Mucosa of descending colon (tissue), 3 donors: ENCODE results near the gene FNDC3B. TPM values are rescaled to one million over a fixed set of nuclear protein-coding genes. Genes with fewer than 3 reads are reported as not detected.

Experiments
- ATAC-seq: fragments of 200-7000 bp; cut with Tn5 transposase; one replicate; pipeline ENCODE4 v1.9.1; 2020; ENCODE audit warnings: mild to moderate bottlenecking, moderate library complexity
- DNase-seq, 3 donors: peaks; one replicate each; pipeline ENCODE4 v3.0.0-alpha.2; 2020
- H3K36me3 ChIP-seq: fragments of 200-600 bp; one replicate; pipeline ENCODE4 v1.8.0; 2021; ENCODE audit warnings: low read depth, mild to moderate bottlenecking
- H3K4me1 ChIP-seq: fragments of 200-600 bp; one replicate; pipeline ENCODE4 v1.8.0; 2021; ENCODE audit warnings: low read depth, mild to moderate bottlenecking
- H3K4me3 ChIP-seq: fragments of 200-600 bp; one replicate; pipeline ENCODE4 v1.8.0; 2021; ENCODE audit warnings: mild to moderate bottlenecking
- H3K9me3 ChIP-seq: fragments of 200-600 bp; one replicate; pipeline ENCODE4 v1.8.0; 2021; ENCODE audit warnings: mild to moderate bottlenecking
- intact Hi-C, 2 donors: fragments of 100-400 bp; cut with DNase I in 1 of 2; cut with micrococcal nuclease in 1 of 2; formaldehyde crosslinking; loops; one replicate each; pipeline versions ENCODE4 v1.11.0 to v1.11.1; 2022; cut with DNase I, micrococcal nuclease
- total RNA-seq, 3 donors: library from RNA; stranded (reverse); fragmentation: NEBNext Ultra II Directional in 2 of 3; extraction: Animal tissue kit (Norgen Biotek cat#: 25700) in 2 of 3; gene quantifications; one replicate each; pipeline versions ENCODE4 v1.2.1 to v1.2.4, GENCODE V29; 2021 to 2023
- TF ChIP-seq, protein P1 (sequence below): fragments of 200-600 bp; IDR thresholded peaks from one replicate; pipeline ENCODE4 v1.8.0; 2022; ENCODE audit warnings: antibody characterized with exemption, mild to moderate bottlenecking
- donor health status: DM: no; HTN: no; CAD: no; lungs with moderate emphysema.
- donor health status: DM: no; HTN: no; CAD: no.
- donor health status: DM: no; HTN: yes; CAD: no.

FNDC3B gene
- total RNA-seq, 3 donors from 2014 or later, result 107 to 132 (median 126) TPM

DNA sequence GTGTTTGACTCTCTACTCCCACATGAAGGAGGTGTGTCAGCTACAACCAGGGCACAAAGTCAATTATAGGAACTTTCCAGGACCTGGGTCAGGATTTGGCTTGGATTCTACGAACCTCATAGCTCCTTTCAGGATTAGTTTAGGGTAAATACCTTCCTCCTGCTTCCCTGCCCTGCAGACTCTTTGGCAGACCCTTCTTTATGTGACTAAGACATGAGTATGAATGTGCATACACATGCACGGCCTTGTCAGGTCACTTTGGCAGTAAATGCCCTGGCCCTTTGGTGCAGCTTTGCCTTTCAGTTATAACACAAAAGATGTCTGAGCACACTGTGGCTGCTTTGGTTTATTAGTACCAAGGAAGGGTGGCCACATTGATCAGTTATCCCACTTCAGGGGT is 340.0 kb downstream of the FNDC3B start:
- ATAC-seq (no peak), DNase-seq (no peak)
- no peak overlapping the region for H3K4me3 ChIP-seq
- H3K36me3 ChIP-seq, result peaks cover 21% of the 10 kb centered on the region
- intact Hi-C loops, result no loop called here
- TF ChIP-seq, protein P1, sequence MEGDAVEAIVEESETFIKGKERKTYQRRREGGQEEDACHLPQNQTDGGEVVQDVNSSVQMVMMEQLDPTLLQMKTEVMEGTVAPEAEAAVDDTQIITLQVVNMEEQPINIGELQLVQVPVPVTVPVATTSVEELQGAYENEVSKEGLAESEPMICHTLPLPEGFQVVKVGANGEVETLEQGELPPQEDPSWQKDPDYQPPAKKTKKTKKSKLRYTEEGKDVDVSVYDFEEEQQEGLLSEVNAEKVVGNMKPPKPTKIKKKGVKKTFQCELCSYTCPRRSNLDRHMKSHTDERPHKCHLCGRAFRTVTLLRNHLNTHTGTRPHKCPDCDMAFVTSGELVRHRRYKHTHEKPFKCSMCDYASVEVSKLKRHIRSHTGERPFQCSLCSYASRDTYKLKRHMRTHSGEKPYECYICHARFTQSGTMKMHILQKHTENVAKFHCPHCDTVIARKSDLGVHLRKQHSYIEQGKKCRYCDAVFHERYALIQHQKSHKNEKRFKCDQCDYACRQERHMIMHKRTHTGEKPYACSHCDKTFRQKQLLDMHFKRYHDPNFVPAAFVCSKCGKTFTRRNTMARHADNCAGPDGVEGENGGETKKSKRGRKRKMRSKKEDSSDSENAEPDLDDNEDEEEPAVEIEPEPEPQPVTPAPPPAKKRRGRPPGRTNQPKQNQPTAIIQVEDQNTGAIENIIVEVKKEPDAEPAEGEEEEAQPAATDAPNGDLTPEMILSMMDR, result no peak
- H3K9me3 ChIP-seq, result no peaks in the 10 kb centered on the region
- no peaks in the 10 kb centered on the region for H3K4me1 ChIP-seq

GRCh38 chr3:172380632-172381031 is 341.3 kb downstream of the FNDC3B start:
- ATAC-seq (no peak), DNase-seq (no peak)
- Histone ChIP-seq H3K36me3 (peaks cover 21% of the 10 kb centered on the region), H3K4me1 (no peaks in the 10 kb centered on the region), H3K9me3 (no peaks in the 10 kb centered on the region), H3K4me3 (no peak overlapping the region)
- intact Hi-C loops, result no loop called here
- TF ChIP-seq, protein P1, result no peak

GRCh38 chr3:172383306-172383796 is 344.0 kb downstream of the FNDC3B start:
- intact Hi-C loops, result no loop called here
- Histone ChIP-seq H3K4me1 (no peaks in the 10 kb centered on the region), H3K36me3 (peaks cover 18% of the 10 kb centered on the region), H3K4me3 (no peak overlapping the region), H3K9me3 (no peaks in the 10 kb centered on the region)
- TF ChIP-seq, protein P1, result no peak
- ATAC-seq (no peak), DNase-seq (no peak)

GRCh38 chr3:172384836-172385235 is 345.5 kb downstream of the FNDC3B start:
- intact Hi-C loops, result no loop called here
- DNase-seq (no peak), ATAC-seq (no peak)
- no peaks in the 10 kb centered on the region for H3K4me1 ChIP-seq
- H3K9me3 ChIP-seq, result no peaks in the 10 kb centered on the region
- peaks cover 4% of the 10 kb centered on the region for H3K36me3 ChIP-seq
- no peak overlapping the region for H3K4me3 ChIP-seq
- TF ChIP-seq, protein P1, result no peak

DNA sequence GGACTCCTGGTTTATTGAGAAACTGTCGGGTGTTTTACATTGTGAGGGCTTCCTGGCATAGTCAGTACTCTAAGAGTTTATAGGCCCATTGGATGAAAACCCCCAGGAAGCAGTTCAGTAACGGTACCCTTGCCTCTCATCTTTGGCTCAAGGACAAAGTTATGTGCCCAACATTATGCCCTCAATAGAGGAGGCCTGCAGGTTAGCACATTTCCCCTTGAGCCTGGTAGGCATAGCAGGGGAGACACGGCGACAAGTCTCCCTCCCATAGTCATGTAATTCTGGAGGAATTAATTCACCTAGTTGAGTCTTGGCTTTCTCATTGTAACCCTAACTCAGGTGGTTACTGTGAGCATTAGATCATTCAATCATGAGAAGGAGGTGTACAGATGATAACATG is 348.4 kb downstream of the FNDC3B start:
- Histone ChIP-seq H3K9me3 (no peaks in the 10 kb centered on the region), H3K36me3 (no peaks in the 10 kb centered on the region), H3K4me1 (no peaks in the 10 kb centered on the region), H3K4me3 (no peak overlapping the region)
- TF ChIP-seq, protein P1, result no peak
- ATAC-seq, result no peak
- intact Hi-C loops, result no loop called here
- DNase-seq, result no peak
